GM21619 (cell line): Measurements from ENCODE around the gene SCFD1.
"Not testable (repeated sequence)": the region's sequence is repeated elsewhere in the genome, so short reads cannot be mapped to it uniquely, and the experiment has no call there.

Source experiments
- ATAC-seq: cut with Tn5 transposase; IDR thresholded peaks from one replicate; pipeline ENCODE4 v1.9.1; 2021; ENCODE audit not compliant: unreplicated experiment

Gene SCFD1

DNA sequence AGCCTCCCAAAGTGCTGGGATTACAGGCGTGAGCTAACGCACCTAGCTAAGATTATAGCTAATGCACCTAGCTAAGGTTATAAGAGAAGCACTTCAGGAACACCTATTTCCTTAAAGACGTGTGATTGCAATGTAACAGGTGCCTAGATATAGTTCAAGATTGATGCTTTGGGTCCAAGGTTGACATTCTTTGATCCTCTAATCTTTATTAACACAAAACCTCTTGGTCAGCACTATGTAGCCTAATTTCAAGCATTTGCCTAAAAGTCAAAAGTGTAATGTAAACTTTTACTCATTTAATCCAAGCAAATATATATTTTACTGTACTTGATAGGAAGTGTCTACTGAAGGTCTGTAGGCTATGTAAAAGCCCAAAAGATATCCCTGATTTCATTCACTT is 36.5 kb downstream of the SCFD1 start:
- ATAC-seq, result no peak

DNA sequence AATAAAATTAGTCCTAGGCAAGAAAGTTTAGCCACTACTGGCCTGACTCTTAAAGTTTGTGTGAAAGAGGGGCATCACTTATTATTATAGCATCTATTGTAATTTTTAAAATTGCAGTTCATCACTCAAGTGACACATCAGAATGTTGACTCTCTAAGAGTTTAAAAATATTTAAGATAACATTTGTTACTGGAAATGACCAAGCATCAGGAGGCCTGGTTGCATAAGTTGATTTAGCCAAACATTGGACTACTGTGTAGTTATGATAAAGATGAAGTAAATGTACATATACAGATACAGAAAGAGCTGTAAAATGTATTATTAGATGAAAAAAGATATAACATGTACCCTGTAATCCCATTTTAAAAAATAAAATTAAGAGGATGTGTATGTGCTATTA is 47.5 kb downstream of the SCFD1 start:
- ATAC-seq, result no peak

DNA sequence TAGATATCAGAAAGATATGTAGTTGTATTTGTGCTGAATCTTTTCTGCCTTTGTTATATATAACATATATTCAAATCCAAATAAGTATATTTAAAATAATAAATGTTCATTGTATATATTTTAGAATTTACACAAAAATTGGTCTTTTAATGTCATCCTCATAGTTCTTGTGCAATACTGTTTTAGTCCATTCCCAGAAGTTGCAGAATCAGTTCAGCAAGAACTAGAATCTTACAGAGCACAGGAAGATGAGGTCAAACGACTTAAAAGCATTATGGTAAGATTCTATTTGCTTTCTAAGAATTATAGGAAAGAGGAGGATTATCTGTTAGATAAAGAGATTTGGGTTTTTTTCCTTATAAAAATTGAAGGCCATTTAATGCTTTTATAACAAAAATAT is 51.0 kb downstream of the SCFD1 start:
- no peak for ATAC-seq

DNA sequence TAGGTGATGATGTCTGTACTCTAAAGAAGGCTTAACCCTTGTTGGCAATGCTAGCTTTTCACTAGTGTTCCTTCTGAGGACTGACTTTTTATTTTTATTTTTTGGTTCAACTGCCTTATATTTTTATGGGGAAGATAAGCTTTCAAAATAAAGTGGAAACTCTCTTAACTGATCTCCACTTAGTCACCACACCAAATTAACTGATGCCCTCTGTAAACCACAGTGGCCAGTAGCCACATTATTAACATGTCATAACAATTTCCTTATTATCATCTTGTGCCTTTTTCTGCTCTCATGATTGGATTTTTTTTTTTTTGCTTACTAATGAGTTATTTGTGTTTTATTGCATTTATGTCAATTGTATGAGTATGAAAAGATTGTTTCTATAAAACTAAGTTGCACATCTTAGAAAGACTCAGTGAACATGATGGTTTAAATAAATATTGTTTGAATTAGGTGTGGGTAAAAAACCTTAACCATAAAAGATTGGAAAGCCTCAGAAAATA is 56.9 kb downstream of the SCFD1 start:
- no peak for ATAC-seq

DNA sequence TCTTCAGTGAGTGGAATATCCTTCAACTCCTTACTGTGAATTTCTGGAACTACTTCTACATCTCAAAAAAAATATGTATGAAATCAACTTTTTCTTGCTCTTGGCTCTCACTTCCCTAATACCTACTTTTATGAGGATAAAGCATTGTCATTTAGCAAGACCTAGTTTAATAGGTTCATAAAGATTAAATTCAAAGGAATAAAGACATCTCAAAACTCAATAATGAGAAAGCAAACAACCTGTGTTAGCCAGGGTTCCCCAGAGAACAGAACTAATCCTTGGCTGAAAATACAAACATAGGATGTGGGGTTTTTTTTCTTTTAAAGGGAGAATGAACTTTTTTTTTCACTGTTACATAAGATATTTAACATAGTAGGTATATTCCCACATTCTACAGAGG is 57.9 kb downstream of the SCFD1 start:
- no peak for ATAC-seq

DNA sequence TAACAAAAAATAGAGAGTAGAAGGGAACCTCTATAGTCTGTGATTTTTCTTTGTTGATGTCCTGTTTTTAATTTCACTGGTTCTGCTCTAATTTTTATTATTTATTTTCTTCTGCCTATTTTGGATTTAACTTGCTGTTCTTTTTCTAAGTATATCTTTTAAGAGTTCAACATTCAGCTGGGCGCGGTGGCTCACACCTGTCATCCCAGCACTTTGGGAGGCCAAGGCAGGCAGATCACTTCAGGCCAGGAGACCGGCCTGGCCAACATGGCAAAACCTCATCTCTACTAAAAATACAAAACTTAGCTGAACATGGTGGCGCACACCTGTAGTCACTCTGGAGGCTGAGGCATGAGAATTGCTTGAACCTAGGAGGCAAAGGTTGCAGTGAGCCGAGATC is 58.7 kb downstream of the SCFD1 start:
- ATAC-seq, result not testable (repeated sequence)

DNA sequence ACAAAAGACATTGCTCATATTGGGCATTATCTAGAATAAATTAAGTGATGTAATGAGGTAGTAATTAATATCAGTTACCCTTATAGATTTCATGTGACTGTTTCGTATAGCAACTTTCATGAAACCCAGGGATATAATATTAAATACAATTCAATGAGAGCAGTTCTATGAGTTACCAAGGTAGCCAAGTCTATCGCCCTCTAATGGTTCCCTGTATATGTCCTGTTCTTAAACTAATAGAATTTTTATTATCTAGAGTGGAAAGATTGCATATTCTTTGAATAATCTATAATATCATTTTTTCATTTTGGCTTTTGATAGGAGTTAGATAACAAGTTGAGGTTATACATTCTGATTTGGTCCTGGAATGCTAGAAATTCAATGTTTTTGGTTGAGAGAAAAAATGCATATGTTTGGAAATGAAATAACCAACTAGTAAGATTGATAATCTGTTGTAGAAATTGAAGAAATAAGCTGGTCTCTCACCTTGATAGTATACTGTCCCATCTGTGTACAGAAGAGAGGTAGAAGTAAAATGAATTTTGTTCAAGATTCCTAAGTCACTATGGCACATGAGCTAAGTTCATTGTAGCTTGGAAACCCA is 59.7 kb downstream of the SCFD1 start:
- ATAC-seq, result no peak

DNA sequence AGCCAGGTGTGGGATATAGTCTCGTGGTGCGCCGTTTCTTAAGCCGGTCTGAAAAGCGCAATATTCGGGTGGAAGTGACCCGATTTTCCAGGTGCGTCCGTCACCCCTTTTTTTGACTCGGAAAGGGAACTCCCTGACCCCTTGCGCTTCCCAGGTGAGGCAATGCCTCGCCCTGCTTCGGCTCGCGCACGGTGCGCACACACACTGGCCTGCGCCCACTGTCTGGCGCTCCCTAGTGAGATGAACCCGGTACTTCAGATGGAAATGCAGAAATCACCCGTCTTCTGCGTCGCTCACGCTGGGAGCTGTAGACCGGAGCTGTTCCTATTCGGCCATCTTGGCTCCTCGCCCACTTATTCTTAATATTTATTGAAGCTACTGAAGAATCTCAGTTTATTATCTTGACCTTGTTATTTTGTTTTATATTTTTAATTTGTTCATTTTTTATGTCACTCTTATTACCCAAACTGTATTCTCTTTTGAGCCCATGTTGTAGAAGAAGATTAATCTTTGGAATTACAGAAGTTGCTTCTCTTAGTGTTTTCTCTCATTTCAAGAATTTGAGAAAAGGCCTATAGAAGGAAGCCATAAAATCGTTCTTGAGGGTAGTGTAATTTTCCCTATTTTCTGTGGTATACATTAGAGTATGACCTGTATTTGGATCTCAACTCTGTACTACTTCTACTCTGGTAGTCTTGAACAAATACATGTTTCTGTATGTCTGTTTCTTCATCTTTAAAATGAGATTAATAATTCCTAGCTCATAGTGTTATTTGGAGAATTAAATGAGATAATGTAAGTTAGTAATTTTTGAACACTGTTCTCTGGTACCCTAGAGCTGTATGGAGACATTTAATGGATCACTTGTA is 68.6 kb downstream of the SCFD1 start:
- ATAC-seq, result not testable (repeated sequence)

DNA sequence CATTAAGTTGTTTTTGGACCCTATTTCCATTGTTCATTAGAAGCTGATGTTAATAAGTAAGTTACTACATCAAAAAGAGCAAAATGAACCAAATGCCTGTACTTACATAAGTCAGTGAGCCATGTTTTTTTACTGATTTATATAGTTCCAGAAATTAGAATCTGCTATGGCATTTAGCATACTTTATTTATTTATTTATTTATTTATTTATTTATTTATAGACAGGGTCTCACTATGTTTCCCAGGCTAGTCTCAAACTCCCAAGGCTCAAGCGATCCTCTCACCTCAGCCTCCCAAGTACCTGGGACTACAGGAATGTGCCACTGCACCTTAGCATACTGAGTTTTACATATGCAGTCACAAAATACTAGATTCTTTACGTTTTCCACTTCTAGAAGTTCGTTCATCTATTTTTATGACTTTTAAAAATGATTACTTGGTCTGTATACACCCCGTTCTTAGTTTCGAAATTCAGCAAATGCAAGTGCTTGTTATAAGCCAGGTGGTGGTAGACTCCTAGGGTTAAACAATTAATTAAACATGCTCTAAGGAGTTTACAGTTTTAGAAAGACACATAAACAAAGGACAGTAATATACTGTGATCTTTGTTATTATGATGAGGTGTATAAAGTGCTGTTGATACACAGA is 69.8 kb downstream of the SCFD1 start:
- ATAC-seq, result no peak

DNA sequence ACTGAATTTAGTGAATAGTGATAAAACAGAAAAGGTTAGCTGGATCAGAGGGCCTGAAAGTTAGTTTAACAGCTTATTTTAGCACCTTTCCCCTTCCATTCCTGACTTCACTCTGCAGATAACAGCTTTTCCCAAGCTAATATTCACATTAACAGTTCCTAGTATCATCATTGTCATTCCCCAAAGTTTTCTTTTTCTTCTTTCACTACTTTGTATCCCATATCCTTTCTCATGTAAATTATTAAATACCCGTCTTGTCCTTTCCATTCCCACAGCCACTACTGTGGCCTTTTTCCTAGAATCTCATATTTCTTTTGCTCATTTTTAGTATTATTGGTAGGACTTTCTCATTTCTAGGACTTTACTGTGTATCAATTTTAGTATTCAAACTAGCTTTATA is 70.5 kb downstream of the SCFD1 start:
- ATAC-seq, result no peak

DNA sequence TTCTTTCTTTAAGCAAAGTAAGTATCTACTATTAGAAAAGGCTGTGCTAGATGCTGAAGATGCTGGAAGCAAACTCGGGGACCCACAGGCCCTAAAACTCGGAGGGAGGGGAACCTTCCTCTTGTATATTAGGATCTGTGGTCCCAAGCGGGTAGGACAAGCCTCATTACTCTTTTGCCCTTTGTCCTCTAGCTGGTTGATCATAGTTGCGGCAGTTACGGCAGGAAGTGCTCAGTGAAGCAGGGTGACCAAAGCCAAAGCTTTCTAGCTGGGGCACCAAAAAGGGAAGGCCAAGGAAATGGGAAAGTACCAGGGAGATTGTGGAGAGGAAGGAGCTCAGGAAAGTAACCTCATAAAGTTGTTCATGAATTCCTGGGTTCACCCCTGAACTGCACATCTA is 76.3 kb downstream of the SCFD1 start:
- no peak for ATAC-seq

DNA sequence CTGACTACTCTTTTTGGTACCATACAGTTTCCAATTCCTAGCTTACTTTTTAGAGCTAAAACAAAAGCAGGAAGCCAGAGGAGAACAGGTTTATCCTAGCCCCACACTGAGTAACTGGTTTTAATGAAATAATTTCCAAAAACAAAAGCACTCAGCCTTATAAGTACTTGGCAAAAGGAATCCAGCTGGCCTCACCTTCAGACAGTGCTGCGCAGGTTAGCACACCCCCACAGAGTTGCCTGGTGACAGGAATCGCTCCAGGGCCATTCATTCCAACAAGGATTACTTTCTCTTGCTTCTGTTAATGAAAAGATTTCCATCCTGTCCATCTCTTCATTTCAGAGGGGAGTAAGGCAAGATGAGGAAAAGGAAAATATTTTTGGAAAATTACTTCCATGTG is 84.6 kb downstream of the SCFD1 start:
- ATAC-seq, result no peak

DNA sequence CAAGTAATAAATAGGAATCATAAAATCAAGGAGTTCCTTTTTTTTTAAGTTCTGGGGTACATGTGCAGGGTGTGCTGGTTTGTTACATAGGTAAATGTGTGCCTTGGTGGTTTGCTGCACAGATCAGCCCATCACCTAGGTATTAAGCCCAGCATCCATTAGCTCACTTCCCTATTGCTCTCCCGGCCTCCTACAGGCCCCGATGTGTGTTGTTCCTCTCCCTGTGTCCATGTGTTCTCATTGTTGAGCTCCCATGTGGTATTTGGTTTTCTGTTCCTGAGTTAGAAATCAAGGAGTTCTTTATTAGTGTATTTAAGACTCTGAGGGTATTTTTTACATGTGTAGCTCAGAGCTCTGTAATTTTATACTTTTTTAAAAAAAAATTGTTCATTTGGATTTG is 86.0 kb downstream of the SCFD1 start:
- no peak for ATAC-seq

DNA sequence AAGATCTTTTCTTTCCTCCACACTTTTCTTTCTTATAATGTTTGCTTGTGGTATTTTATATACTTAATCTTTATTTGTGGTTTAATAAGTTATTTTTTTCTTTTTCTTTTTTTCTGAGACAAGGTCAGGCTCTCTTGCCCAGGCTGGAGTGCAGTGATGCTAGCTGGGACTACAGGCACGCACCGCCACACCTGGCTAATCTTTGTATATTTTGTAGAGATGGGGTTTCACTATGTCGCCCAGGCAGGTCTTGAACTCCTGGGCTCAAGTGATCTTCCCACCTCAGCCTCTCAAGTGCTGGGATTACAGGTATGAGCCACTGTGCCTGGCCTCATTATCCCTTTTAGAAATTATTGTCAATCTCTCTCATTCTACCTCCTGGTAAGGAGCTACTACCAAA is 87.1 kb downstream of the SCFD1 start:
- ATAC-seq, result no peak

DNA sequence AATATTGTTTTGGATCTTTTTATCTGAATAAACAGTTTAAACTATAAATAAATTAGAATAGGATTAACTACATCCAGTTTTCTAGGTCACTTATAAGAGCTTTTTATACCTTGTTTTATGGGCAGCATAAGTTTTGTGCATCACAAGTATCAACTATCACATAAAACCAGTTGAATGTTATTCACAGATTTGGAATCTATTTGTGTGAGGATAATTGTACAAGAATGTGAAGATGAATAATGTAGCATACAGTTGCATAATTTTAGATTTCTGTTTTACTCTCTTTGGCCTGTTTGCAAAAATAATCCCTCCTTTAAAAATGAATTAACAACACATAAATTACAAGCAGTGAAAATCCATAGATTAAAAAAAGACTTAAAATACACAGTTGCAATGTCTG is 88.8 kb downstream of the SCFD1 start:
- ATAC-seq, result no peak

DNA sequence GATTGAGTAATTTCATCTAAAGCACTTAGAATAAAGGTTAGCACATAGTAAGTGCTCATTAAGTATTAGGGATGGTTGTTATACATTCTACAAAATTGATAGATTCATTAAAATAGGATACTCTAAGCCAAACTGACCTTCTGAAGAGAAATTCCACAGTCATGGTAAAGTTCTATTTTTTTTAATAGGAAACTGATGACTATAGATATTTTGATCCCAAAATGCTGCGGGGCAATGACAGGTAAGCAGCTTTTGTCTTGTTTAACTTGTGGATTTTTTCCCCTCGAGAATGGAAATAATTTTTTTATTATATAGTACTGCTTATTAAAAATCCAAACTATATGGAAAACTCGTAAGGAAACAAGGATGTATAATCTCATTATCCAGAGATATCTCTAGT is 97.0 kb downstream of the SCFD1 start:
- no peak for ATAC-seq

DNA sequence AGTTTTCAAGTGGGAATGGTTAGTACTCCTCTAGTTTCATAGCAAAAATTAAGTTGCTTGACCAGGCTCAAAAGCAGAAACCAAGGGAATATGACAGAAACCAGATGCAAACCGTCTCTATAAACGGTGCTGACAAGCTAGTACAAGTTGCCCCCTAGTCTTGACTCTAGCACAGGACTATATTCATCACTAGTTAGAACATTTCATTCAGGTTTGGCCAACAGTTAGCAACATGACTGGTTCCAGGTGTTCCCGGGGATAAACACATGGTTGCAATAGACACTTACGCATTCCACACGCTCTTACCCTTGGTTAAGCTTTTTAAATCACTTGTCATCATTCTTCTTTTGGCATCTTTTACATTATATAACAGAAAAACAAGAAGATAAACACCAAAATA is 103.6 kb downstream of the SCFD1 start:
- ATAC-seq, result no peak

DNA sequence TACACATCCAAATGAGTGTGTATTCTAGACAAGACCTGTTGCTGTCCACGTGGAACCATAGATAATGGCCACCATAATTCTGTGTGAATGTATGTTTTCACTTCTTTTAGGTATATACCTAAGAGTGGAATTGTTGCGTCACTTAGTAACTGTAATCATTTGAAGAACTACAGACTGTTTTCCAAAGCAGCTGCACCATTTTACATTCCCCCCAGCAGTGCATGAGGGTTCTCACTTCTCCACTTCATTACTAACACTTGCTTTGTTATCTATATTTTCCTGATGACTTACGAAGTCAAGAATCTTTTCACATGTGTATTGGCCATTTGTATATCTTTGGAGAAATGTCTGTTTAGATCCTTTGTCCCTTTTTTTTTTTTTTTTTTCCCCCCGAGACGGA is 106.4 kb downstream of the SCFD1 start:
- no peak for ATAC-seq

DNA sequence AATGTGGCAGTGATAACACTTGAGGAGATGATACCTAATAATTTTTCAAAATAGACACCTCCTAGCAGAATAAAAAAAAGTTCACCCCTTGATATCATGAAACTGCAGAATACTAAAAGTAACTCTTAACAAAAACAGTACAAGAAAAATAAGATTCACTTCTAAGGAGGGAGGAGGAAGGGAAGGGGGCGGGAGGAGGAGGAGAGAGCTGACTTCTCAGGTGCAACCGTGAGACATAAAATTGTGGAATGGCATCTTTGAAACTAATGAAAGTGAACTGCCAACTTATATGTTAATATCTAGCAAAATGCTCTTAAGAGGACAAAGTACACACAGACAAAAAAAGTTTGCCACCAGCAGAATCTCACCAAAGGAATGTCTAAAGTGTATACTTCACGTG is 115.8 kb downstream of the SCFD1 start:
- no peak for ATAC-seq

DNA sequence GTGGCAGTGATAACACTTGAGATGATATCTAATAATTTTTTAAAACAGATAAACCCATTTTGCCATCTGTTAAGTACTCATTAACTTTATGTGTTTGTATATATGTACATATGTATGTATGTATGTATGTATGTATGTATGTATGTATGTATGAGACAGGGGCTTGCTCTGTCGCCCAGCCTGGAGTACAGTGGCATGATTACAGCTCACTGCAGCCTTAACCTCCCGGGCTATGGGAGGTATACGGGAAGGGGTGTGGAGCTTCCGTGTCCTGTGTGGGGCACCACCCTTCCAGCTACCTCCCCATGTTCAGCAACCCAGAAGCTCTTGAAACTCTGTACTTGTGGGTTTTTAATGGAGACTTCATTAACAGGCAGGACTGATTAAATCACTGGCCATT is 116.9 kb downstream of the SCFD1 start:
- no peak for ATAC-seq

DNA sequence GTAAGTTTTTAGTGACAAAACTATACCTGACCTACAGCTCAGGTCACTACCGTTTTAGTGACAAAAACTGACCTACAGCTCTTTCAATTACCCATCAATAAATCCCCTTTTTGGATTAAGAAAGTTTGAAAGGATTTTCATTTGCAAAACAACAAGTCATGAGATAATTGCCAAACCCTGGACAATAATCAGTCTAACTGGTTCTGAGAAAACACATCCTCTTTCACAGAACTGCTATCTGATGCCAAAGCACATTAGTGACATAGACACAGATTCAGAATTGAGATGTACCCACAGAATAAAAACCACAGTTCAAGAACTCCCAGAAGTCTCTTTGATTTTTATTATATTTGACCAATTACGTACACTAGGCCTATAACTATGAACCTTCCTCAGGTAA is 126.2 kb downstream of the SCFD1 start:
- ATAC-seq, result no peak
